Measurements from ENCODE around the gene BRME1.

BRME1 gene

GRCh38 chr19:13905634-13906520 lies at the start of gene BRME1, which contains the start of gene CC2D1A:
BRME1 (minus strand) TSS chr19:13906117; CDS start chr19:13904892, 1,225 bp downstream.
CC2D1A (plus strand) TSS chr19:13906201; CDS start chr19:13906442, 241 bp downstream.
- peak; percentile 89 for DNase-seq

GRCh38 chr19:13954185-13954584 lies 48.3 kb upstream of the BRME1 start:
- no peak for DNase-seq

GRCh38 chr19:13952931-13953531 lies 47.1 kb upstream of the BRME1 start:
- DNase-seq, result no peak

GRCh38 chr19:13952154-13952930 lies 46.4 kb upstream of the BRME1 start, which contains the start of gene DCAF15:
DCAF15 (plus strand) TSS chr19:13952509; CDS start chr19:13952513, 4 bp downstream.
- peak; percentile 99 for DNase-seq

- DNase-seq, result no peak
Measured at GRCh38 chr19:13951799-13952153, 45.9 kb upstream of the BRME1 start.

GRCh38 chr19:13951043-13951442 lies 45.1 kb upstream of the BRME1 start:
- DNase-seq, result no peak

- no peak for DNase-seq
Measured at GRCh38 chr19:13946414-13946813, 40.5 kb upstream of the BRME1 start.

- no peak for DNase-seq
Measured at GRCh38 chr19:13942023-13942684, 36.2 kb upstream of the BRME1 start.

- DNase-seq, result no peak
Measured at GRCh38 chr19:13938301-13939064, 32.6 kb upstream of the BRME1 start, which contains the start of gene PODNL1. PODNL1 (minus strand) TSS chr19:13938417; CDS start chr19:13938181, 236 bp downstream.

GRCh38 chr19:13937479-13938300 lies 31.8 kb upstream of the BRME1 start:
- no peak for DNase-seq

GRCh38 chr19:13935765-13936510 lies 30.0 kb upstream of the BRME1 start:
- DNase-seq, result no peak

- no peak for DNase-seq
Measured at GRCh38 chr19:13934785-13935109, 28.8 kb upstream of the BRME1 start.

GRCh38 chr19:13932911-13933393 lies 27.0 kb upstream of the BRME1 start:
- DNase-seq, result no peak

GRCh38 chr19:13932149-13932637 lies 26.3 kb upstream of the BRME1 start:
- DNase-seq, result no peak

GRCh38 chr19:13931391-13932148 lies 25.7 kb upstream of the BRME1 start:
- no peak for DNase-seq

GRCh38 chr19:13930402-13930801 lies 24.5 kb upstream of the BRME1 start:
- DNase-seq, result no peak

- DNase-seq, result no peak
Measured at GRCh38 chr19:13929956-13930355, 24.0 kb upstream of the BRME1 start.

GRCh38 chr19:13929340-13929739 lies 23.4 kb upstream of the BRME1 start:
- no peak for DNase-seq

- no peak for DNase-seq
Measured at GRCh38 chr19:13926715-13927114, 20.8 kb upstream of the BRME1 start.
